K562 (cell line): ENCODE measurements around the gene PINK1. TPM values are rescaled to one million over a fixed set of nuclear protein-coding genes. Genes with fewer than 3 reads are reported as not detected.
A peak's percentile ranks its signal among the peaks of the same experiment; 100 is the strongest.

ENCODE experiments used
- CTCFL ChIP-seq: IDR thresholded peaks from 2 replicates; pipeline ENCODE4 v1.6.1; 2011; ENCODE audit warnings: borderline replicate concordance, low read depth, mild to moderate bottlenecking, moderate library complexity, low read length; ENCODE audit not compliant: insufficient read depth, poor library complexity, severe bottlenecking
- E2F6 ChIP-seq, 2 experiments: IDR thresholded peaks; 2 replicates each; pipeline ENCODE4 v1.6.1; 2011; ENCODE audit warnings: borderline replicate concordance in 1 of 2, control low read depth in 1 of 2, low read depth in 1 of 2, low read length in 1 of 2, mild to moderate bottlenecking in 1 of 2, mixed read lengths in 1 of 2, moderate library complexity in 1 of 2; ENCODE audit not compliant: insufficient read depth in 1 of 2, insufficient read length in 1 of 2, poor library complexity in 1 of 2, severe bottlenecking in 1 of 2; ENCODE audit errors: extremely low read depth in 1 of 2
- HNRNPUL1 ChIP-seq: fragments of 200-400 bp; formaldehyde crosslinking; IDR thresholded peaks from 2 replicates; pipeline ENCODE4 v1.6.1; 2017; ENCODE audit warnings: low read length
- IRF2 ChIP-seq: sonication (generic); formaldehyde crosslinking; IDR thresholded peaks from 2 replicates; pipeline ENCODE4 v1.8.1; 2022; ENCODE audit warnings: mild to moderate bottlenecking, missing genetic modification reagents
- JUNB ChIP-seq: fragments of 450-650 bp; formaldehyde crosslinking; conservative IDR thresholded peaks from 2 replicates; pipeline ENCODE4 v1.4.0; 2020; ENCODE audit warnings: mild to moderate bottlenecking
- KAT7 ChIP-seq: sonication (generic); formaldehyde crosslinking; IDR thresholded peaks from 2 replicates; pipeline ENCODE4 v1.8.0; 2022; ENCODE audit warnings: missing genetic modification reagents, mild to moderate bottlenecking, borderline replicate concordance
- KLF1 ChIP-seq: fragments of 450-650 bp; IDR thresholded peaks from 2 replicates; pipeline ENCODE4 v1.6.1; 2016; ENCODE audit warnings: missing genetic modification characterization, missing compliant biosample characterization
- MXD1 ChIP-seq: fragments of 250-450 bp; sonication (Bioruptor Pico); IDR thresholded peaks from 2 replicates; pipeline ENCODE4 v1.8.0; 2021; ENCODE audit warnings: borderline replicate concordance, mild to moderate bottlenecking, moderate library complexity; ENCODE audit not compliant: poor library complexity, severe bottlenecking
- NUFIP1 ChIP-seq: fragments of 450-650 bp; IDR thresholded peaks from 2 replicates; pipeline ENCODE4 v1.6.1; 2018; ENCODE audit not compliant: partially characterized antibody
- SMARCB1 ChIP-seq: IDR thresholded peaks from 2 replicates; pipeline ENCODE4 v1.6.1; 2011; ENCODE audit warnings: improper control_type of control experiment, low read depth; ENCODE audit not compliant: insufficient read length
- SNRNP70 ChIP-seq: fragments of 200-400 bp; formaldehyde crosslinking; optimal IDR thresholded peaks from 2 replicates; pipeline ENCODE3; 2017; ENCODE audit warnings: low read depth, low read length
- TFE3 ChIP-seq: fragments of 450-650 bp; formaldehyde crosslinking; IDR thresholded peaks from 2 replicates; pipeline ENCODE4 v1.4.0; 2020; ENCODE audit warnings: mild to moderate bottlenecking, mixed read lengths
- USF1 ChIP-seq: sonication (generic); formaldehyde crosslinking; IDR thresholded peaks from 2 replicates; pipeline ENCODE4 v1.9.0; 2022; ENCODE audit warnings: mild to moderate bottlenecking, missing genetic modification reagents
- ZBTB9 ChIP-seq: fragments of 450-650 bp; formaldehyde crosslinking; IDR thresholded peaks from 2 replicates; pipeline ENCODE4 v1.4.0; 2020; ENCODE audit warnings: mild to moderate bottlenecking, moderate library complexity
- ZFP30 ChIP-seq: fragments of 250-450 bp; sonication (Bioruptor Pico); IDR thresholded peaks from 2 replicates; pipeline ENCODE4 v1.8.0; 2022; ENCODE audit warnings: moderate library complexity, mild to moderate bottlenecking, inconsistent platforms, borderline replicate concordance
- ZFX ChIP-seq: sonication (generic); formaldehyde crosslinking; IDR thresholded peaks from 2 replicates; pipeline ENCODE4 v1.8.0; 2022; ENCODE audit warnings: mild to moderate bottlenecking, missing genetic modification reagents, moderate library complexity
- ZNF121 ChIP-seq: sonication (generic); formaldehyde crosslinking; conservative IDR thresholded peaks from 2 replicates; pipeline ENCODE4 v1.8.0; 2022; ENCODE audit warnings: missing genetic modification reagents
- ZNF76 ChIP-seq: fragments of 250-450 bp; sonication (Bioruptor Pico); IDR thresholded peaks from 2 replicates; pipeline ENCODE4 v1.4.0; 2020; ENCODE audit warnings: mild to moderate bottlenecking, moderate library complexity, borderline replicate concordance
- polyA plus RNA-seq, 8 experiments: library from polyadenylated mRNA; depleted of rRNA in 4 of 8; stranded (reverse) in 5 of 8; unstranded in 3 of 8; fragments of >200 nt; fragmentation: Nextera tagmentation in 2 of 8; fragmentation: Illumina TruSeq in 1 of 8; extraction: Ambion mirVana in 2 of 8; extraction: Trizol in 1 of 8; gene quantifications; 2 replicates each; pipeline versions ENCODE4 v1.2.1 to v1.2.3, GENCODE V29; 2011 to 2014; ENCODE audit warnings: inconsistent platforms in 1 of 8, missing spikeins in 1 of 8
- total RNA-seq, 7 experiments: library from RNA; depleted of rRNA in 6 of 7; stranded (reverse); fragments of >200 nt in 6 of 7; fragmentation: Illumina TruSeq in 2 of 7; extraction: Trizol in 2 of 7; gene quantifications; 2 replicates each; pipeline versions ENCODE4 v1.2.1 to v1.2.3, GENCODE V29; 2011 to 2021; ENCODE audit warnings: low replicate concordance in 1 of 7

The PINK1 gene
- total and polyA plus RNA-seq, 9 of the 15 experiments (the other 6 are each of a cell fraction or from before 2014, with no cell fraction given), result 1.5 to 11.3 (median 6.8) TPM

- no peak for TF ChIP-seq MXD1 (CRISPR knock-in tag)
- TF ChIP-seq IRF2 (CRISPR knock-in tag), result no peak
- TF ChIP-seq E2F6 (IDR thresholded peaks at IDR 0.05; ENCODE audit: borderline replicate concordance in 1 of 2, extremely low read depth in 1 of 2, insufficient read depth in 1 of 2, insufficient read length in 1 of 2, low read depth in 1 of 2, low read length in 1 of 2, poor library complexity in 1 of 2, severe bottlenecking in 1 of 2), result peak; percentile 73 to 81
- TF ChIP-seq JUNB, result no peak
- no peak for TF ChIP-seq SNRNP70
- no peak for TF ChIP-seq ZFP30 (CRISPR knock-in tag)
- TF ChIP-seq CTCFL, result no peak
- peak; percentile 96 for TF ChIP-seq KLF1 (tag)
- TF ChIP-seq ZNF121, result no peak
- TF ChIP-seq ZFX (CRISPR knock-in tag), result peak; percentile 85
- TF ChIP-seq SMARCB1, result no peak
- TF ChIP-seq NUFIP1, result no peak
- TF ChIP-seq ZBTB9, result no peak
- TF ChIP-seq ZNF76 (CRISPR knock-in tag), result no peak
- peak; percentile 64 for TF ChIP-seq TFE3 (CRISPR knock-in tag)
- TF ChIP-seq USF1 (CRISPR knock-in tag), result peak; percentile 98
- peak; percentile 80; the same call in 1 of the 2 replicates for TF ChIP-seq KAT7 (CRISPR knock-in tag)
- no peak for TF ChIP-seq HNRNPUL1
Measured at GRCh38 chr1:20696397-20697333, 63.4 kb downstream of the PINK1 start (continued).
